Right renal cortex interstitium (tissue), 3 donors: ENCODE data around the gene PLAC1. TPM values are rescaled to one million over a fixed set of nuclear protein-coding genes. Genes with fewer than 3 reads are reported as not detected.

Source experiments
- DNase-seq, 3 donors: peaks; one replicate each; pipeline ENCODE4 v3.0.0-alpha.2; 2013; ENCODE audit warnings: low read depth in 3 of 3, low spot score in 2 of 3
- polyA plus RNA-seq, 3 donors: library from polyadenylated mRNA; unstranded; fragments of 120-200 nt; gene quantifications; one replicate each; pipeline ENCODE4 v1.2.1, GENCODE V29; 2013; ENCODE audit not compliant: insufficient read length in 3 of 3

PLAC1 gene
- polyA plus RNA-seq, 3 donors = 5.1 to 7.2 (median 5.8) TPM

DNA sequence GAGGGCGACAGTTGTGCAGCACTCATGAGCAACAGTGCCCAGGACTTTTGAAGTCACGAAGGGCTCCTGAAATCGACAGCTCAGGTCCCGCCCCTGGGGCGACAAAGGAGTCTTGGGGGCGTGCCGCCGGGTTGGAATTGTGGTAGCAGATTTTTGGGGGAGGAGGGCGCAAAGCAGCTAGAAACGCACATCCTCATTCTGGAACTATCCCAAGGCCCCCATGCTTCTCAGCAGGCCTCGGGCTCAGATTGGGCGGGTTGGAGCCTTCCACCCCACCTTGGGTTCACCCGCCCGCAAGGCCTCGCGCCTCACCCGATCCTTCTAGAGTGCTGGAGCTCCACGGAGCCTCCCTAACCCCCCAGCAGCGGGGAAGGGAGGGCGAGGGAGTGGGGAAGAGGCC, 112.8 kb downstream of the PLAC1 start:
- DNase-seq = no peak

DNA sequence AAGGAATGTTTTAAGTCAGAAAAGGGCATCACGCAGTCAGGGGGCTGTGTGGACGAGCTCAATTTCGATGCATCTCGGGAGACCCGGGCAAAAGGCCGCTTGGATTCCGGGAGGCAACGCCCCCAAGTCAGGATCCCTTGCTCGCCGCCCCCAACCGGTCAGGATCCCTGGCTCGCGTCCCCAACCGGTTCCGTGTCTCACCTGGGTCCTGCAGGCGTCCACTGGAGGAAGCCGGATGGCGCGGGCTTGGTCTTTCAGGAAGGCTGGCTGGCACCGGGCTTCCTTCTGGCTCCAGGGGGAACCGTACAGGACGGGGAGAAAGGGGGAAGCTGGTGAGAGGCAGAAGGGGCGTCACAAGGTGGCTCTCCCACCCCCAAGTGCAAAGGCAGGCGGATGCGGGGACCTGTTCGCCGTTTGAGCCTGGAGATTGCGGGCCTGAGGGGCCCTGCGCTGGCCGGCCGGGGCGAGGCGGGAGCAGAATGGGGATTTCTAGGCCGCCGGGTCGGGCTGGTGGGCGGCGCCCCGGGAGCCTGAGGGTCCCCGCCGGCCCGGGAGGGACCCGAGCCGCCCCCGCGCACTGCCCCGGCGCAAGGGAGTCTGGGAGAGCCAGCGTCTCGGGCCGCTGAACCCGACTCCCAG, 113.6 kb downstream of the PLAC1 start:
- no peak for DNase-seq

DNA sequence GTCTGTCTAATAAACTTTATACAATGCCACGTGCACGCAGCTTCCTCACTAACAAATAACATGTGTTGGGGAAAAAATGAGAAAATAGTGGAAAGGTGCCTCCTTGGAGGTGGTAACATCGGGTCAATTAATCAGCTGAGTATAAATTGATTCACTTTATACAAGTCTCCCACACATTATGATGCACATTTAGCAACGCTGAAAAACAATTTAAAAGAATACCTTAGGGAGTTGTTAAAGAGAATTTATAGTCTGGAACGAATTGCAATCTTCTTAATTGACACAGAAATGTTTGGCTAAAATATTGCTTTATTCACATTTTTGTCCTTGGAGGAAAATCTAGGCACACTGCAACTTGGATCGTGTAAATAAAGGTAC, 114.1 kb downstream of the PLAC1 start:
- DNase-seq = no peak

DNA sequence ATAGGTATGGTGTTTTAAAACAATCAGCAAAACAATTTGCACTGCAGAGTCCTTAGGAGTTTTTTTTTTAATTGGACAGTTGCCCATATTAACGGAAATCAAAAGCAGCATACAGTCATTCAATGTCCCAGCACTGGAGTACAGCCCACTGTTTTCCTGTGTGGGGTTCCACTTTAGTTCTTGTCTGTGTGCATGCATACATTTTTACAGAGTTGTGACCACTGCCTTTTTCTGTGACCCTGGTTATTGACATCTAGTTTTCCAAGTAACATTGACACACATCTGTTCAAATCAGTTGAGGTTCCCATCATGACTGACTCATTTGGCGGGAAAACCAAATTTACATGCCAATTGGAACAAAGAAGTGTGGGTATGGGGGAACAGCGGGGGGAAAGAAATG, 115.0 kb downstream of the PLAC1 start:
- DNase-seq = no peak

DNA sequence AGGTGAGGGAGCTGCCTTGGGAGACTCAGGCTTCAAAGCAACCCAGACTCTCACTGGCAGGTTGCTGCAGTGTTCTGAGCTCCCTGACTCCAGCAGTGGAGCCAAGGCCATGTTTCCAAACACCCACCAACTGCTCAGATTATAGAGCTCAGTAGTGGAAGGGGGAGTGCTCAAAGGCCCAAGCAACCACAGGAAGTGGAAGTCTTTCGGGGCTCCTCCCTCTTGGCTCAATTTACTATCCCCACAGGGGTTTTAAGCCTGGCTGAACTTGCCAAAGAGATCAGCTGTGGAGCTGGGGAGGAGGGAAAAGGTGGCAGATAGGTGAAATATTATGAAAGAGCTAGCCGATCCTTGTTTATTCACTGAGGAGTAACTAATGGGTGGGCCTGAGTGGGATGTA, 115.8 kb downstream of the PLAC1 start:
- DNase-seq = no peak

DNA sequence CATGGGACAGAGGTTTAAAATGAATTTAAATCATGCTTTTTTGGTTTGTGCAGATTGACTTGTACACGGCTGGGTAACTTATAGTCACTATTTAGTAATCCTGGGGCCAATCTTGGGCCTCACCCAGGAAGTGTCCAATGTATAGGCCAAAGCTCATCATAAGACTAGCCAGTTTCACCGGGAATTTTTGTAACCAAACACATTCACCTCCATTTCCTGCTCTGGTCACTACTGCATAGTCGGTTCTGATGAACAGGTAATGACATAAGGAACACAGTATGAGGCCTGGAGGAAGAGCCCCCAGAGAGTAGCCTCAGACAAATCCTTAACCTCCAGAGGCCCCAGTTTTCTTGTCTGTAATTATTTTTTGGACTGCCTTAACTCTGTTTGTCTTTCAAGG, 116.4 kb downstream of the PLAC1 start:
- DNase-seq = no peak

DNA sequence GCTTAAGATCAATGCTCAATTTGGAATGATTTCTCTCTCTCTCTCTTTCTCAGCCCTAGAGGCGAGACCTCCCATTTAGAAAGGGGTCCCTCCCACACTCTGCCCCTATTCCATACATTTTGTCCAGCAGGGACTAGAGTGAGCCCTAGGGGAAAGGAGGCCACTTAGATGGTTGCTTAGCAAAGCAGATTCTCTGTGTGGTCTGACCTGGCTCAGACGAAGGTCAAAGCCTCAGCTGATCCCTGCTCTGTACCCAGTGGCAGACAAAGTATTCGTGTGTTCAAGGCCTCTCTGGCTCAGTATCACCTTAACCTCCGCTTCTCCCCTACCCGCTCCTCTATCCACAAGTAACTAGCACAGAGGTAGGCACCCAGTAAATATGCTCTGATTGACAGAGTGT, 120.0 kb downstream of the PLAC1 start:
- DNase-seq = no peak

DNA sequence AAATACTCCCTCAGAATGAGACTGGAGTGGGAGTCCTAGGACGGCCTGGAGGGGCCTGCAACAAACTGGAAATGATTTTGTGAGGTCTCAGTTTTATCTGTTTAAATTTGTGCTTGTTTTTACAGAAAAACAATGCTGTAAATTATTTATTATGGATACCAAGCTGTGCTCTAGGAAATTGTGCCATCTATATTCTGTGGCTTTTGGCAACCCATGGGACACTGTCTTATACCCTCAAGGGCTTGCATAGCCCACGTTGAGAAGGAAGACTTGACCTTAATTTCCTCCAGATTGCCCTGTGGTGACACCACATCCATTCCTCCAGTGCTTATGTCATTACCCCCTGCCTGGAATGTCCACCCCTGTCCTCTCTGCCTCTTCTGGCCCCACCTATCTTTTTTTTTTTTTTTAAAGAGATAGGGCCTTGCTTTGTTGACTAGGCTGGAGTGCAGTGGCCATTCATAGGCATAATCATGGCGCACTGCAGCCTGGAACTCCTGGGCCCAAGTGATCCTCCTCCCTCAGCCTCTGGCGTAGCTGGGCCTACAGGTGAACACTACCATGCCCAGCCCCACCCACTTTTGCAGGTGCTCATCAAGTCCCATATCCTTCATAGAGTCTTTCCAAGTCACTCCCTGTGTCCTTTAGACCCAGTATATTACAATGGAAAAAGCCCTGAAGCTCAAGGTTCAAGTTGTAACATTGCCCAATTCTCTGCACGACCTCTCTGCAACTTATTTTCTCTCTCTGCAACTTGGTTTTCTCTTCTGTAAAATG, 120.9 kb downstream of the PLAC1 start:
- no peak for DNase-seq

DNA sequence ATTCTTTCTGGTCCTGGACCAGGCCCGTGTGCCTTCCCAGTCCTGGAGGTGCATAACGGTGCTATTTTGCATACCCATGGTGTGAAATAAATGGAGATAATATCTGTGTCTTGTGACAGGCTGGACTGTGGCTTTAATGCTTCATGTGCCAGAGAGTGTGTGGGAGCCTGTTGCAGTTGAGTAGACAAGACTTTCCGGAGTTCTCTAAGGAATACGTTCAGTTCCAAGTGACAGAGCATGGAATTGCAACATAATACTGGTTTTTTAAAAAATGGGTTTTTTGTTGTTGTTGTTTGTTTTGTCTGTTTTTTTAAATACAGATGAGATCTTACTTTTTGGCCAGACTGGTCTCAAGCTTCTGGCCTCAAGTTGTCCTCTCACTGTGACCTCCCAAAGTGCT, 124.3 kb downstream of the PLAC1 start:
- DNase-seq = no peak

DNA sequence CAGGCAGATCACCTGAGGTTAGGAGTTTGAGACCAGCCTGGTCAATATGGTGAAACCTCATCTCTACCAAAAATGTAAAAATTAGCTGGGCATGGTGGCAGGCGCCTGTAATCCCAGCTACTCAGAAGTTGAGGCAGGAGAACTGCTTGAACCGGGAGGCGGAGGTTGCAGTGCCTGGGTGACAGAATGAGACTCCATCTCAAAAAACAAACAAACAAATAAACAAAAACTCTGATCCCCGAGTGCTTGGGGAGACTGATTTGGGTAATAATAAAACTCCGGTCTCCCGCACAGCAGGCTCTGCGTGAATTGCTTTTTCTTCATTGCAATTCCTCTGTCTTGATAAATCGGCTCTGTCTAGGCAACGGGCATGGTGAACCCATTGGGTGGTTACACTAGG, 124.9 kb downstream of the PLAC1 start:
- DNase-seq = no peak

DNA sequence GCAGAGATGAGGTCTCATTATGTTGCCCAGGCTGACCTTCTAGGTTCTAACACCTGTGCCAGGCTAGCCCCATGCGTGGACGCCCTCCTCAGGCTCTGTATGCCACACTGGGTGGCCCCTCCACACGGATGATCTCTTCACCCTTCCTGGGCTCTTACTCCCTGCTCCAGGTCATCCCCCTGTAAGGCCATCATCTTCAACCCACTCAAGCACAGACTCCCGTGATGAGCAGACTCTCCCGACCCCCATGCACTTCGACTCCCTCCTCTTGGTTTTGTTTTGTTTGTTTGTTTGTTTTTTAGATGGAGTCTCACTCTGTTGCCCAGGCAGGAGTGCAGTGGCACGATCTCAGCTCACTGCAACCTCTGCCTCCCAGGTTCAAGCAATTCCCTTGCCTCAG, 127.4 kb downstream of the PLAC1 start:
- no peak for DNase-seq

DNA sequence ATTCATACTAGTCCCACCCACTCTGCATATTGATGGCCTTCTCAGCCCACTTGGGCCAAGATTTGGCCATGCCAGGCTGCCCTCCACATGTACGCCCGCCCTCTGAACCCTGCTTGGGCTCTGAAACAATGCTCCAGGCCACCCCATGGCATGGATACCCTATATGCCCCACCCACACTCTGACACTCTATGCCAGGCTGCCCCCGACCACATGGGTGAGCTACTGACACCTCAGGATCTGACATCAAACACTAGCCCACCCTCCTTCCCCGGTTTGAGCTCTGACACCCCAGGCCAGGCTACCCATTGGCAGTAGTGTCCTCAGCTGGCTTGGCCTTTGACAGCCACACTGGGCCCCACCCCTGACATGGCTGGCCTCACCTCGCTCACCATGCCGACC, 128.8 kb downstream of the PLAC1 start:
- DNase-seq = no peak

DNA sequence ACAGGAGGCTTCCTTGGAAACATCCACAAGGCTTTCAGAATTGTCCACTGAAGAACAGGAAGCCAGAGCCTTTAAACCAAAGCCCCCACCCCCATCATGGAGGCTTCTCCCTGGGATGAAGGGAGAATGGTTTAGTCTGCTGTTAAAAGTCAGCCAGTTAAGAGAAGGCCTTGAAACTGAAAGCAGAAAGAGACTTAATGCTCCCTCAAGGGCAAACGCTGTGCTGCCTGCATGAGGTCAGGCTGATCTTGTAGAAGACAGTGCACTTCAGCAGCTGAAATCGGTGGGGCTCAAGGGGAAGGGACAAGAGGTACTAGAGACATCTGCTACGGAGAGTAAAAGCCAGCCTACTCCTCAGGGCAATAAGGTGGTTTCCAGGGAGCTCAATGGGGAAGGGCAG, 129.3 kb downstream of the PLAC1 start:
- DNase-seq = no peak

DNA sequence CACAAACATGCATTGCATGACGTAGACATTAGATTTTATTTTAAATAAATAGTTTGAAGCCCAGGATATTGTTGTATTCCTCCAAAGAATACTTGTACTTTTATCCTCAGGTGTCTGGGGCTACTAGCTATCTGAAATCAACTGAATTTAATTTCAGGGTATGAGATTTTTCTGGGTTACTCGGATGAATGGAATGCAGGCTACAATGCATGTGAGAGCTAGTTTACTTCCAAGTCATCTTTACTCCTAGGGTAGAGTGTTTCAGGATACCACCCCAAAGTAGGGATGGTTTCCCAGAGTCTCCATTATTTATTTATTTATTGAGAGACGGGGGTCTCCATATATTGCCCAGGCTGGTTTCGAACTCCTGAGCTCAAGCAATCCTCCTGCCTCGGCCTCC, 131.9 kb downstream of the PLAC1 start:
- DNase-seq = no peak

DNA sequence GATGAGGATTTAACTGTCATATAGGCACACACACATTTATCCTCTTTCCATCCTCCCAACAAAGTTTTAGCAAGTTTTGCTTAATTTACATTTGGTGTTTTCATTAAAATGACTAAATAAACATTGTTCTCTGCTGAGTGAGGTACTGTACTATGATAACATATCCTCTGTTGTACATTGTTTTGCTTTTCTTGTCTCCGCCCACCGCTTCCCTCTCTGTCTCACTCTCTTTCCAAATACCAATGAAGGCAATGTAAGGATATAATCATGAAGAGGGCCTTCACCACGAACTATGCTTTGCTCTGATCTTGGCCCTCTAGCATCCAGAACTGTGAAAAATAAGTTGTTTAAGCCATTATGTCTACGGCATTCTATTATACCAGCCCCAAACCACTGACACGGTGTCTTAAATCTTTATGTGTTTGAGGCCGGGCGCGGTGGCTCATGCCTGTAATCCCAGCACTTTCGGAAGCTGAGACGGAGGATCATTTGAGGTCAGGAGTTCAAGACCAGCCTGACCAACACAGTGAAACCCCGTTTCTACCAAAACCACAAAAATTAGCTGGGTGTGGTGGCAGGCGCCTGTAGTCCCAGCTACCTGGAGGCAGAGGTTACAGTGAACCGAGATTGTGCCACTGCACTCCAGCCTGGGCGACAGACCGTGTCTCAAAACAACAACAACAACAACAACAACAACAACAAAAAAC, 133.0 kb downstream of the PLAC1 start:
- DNase-seq = no peak

DNA sequence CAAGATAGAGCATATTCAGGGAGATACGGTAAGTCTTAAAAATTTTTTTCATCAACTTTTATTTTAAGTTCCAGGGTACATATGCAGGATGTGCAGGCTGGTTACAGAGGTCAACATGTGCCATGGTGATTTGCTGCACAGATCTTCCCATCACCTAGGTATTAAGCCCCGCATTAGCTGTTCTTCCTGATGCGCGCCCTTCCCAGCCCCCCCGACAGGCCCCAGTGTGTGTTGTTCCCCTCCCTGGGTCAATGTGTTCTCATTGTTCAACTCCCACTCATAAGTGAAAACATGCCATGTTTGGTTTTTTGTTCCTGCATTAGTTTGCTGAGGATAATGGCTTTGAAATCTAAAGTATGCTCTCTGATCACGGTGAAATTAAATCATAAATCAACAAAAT, 134.1 kb downstream of the PLAC1 start:
- DNase-seq = no peak

DNA sequence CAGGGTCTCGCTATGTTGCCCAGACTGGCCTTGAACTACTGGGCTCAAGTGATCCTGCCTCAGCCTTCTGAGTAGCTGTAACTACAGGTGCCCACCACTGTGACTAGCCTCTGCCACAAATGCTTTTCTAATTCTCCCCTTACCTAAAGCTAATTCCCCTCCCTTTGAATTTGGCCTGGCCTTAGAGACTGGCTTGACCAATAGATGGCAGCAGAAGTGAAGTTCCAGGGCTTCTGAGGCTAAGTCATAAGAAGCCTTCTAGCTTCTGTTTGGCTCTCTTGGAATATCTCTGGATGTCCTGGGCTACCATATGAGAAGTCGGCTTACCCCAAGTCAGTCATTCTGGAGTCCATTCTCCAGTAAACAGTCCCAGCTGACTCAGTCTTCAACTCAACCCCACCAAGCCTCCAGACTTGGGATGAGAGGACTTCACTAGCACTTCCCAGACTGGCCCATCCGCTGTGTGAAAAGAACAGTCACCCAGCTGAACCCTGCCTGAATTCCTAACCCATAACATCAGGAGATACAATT, 137.3 kb downstream of the PLAC1 start:
- no peak for DNase-seq

Other genes with a start within 250 kb of the PLAC1 start
- gene HPRT1, start 198.3 kb downstream of the PLAC1 start, polyA plus RNA-seq = 10 to 100 TPM; 46.9 to 50.2 (median 47.9) TPM
- gene PABIR2, start 138.7 kb upstream of the PLAC1 start, polyA plus RNA-seq = 10 to 100 TPM; 34.0 to 43.5 (median 38.2) TPM